Neural cell (in vitro differentiated cells): ENCODE measurements around the gene SLC25A21. TPM values are rescaled to one million over a fixed set of nuclear protein-coding genes. Genes with fewer than 3 reads are reported as not detected.

Source experiments
- H2AFZ ChIP-seq: fragments of 200-600, 300-800 bp; sonication (generic), shearing (Covaris generic); 2 replicates; pipeline ENCODE4 v1.6.0; 2014; ENCODE audit warnings: low read depth, mild to moderate bottlenecking, antibody characterized with exemption, low read length, moderate library complexity
- H3F3A ChIP-seq: fragments of 200-600 bp; shearing (Covaris generic); 2 replicates; pipeline ENCODE4 v1.6.1; 2016; ENCODE audit warnings: mild to moderate bottlenecking, moderate library complexity, mixed read lengths, antibody characterized with exemption, low read length; ENCODE audit not compliant: insufficient read depth, poor library complexity, severe bottlenecking
- H3K27ac ChIP-seq: fragments of 200-600, 300-800 bp; sonication (generic), shearing (Covaris generic); 2 replicates; pipeline ENCODE4 v1.5.1; 2014; ENCODE audit warnings: mild to moderate bottlenecking, low read length, moderate library complexity
- H3K27me3 ChIP-seq: fragments of 300-800, 200-600 bp; sonication (generic), shearing (Covaris generic); 2 replicates; pipeline ENCODE4 v1.6.0; 2014; ENCODE audit warnings: mild to moderate bottlenecking, low read depth, low read length, moderate library complexity; ENCODE audit not compliant: insufficient read depth
- H3K36me3 ChIP-seq: fragments of 300-800, 200-600 bp; sonication (generic), shearing (Covaris generic); 2 replicates; pipeline ENCODE4 v1.5.1; 2014; ENCODE audit warnings: mild to moderate bottlenecking, antibody characterized with exemption, low read length, moderate library complexity; ENCODE audit not compliant: insufficient read depth
- H3K4me2 ChIP-seq: fragments of 300-800, 200-600 bp; sonication (generic), shearing (Covaris generic); 2 replicates; pipeline ENCODE4 v1.6.0; 2014; ENCODE audit warnings: mild to moderate bottlenecking, low read length
- H3K4me3 ChIP-seq: fragments of 300-800, 200-600 bp; sonication (generic), shearing (Covaris generic); 2 replicates; pipeline ENCODE4 v1.5.1; 2014; ENCODE audit warnings: mild to moderate bottlenecking, low read length, moderate library complexity
- H3K79me2 ChIP-seq: fragments of 200-600 bp; shearing (Covaris generic); replicated peaks from 2 replicates; pipeline ENCODE4 v1.6.0; 2014; ENCODE audit warnings: mild to moderate bottlenecking, low read length, moderate library complexity; ENCODE audit not compliant: insufficient read depth
- H3K9ac ChIP-seq: fragments of 300-800, 200-600 bp; sonication (generic), shearing (Covaris generic); 2 replicates; pipeline ENCODE4 v1.6.1; 2016; ENCODE audit warnings: mild to moderate bottlenecking, low read length, mixed read lengths
- H3K9me2 ChIP-seq: fragments of 200-600 bp; shearing (Covaris generic); 2 replicates; pipeline ENCODE4 v1.6.1; 2016; ENCODE audit warnings: mild to moderate bottlenecking, low read length, mixed read lengths; ENCODE audit not compliant: insufficient read depth
- H3K9me3 ChIP-seq: fragments of 200-600, 300-800 bp; sonication (generic), shearing (Covaris generic); 2 replicates; pipeline ENCODE4 v1.6.1; 2016; ENCODE audit warnings: mild to moderate bottlenecking, mixed run types, low read length, moderate library complexity, mixed read lengths
- H4K20me1 ChIP-seq: fragments of 200-600 bp; shearing (Covaris generic); 2 replicates; pipeline ENCODE4 v1.6.1; 2016; ENCODE audit warnings: mild to moderate bottlenecking, mixed run types; ENCODE audit not compliant: insufficient read depth
- EP300 ChIP-seq: fragments of 450-650 bp; conservative IDR thresholded peaks from 2 replicates; pipeline ENCODE4 v1.6.1; 2014; ENCODE audit warnings: antibody characterized with exemption, mild to moderate bottlenecking, moderate library complexity; ENCODE audit not compliant: poor library complexity, severe bottlenecking
- EZH2 ChIP-seq: fragments of 200-600, 300-800 bp; shearing (Covaris generic), sonication (generic); IDR thresholded peaks from 2 replicates; pipeline ENCODE4 v1.6.1; 2014; ENCODE audit warnings: antibody characterized with exemption, low read length, borderline replicate concordance, mild to moderate bottlenecking; ENCODE audit not compliant: insufficient read depth, poor library complexity, severe bottlenecking
- MXI1 ChIP-seq: fragments of 450-650 bp; conservative IDR thresholded peaks from 2 replicates; pipeline ENCODE4 v1.6.1; 2014; ENCODE audit warnings: antibody characterized with exemption, mild to moderate bottlenecking; ENCODE audit not compliant: poor library complexity, severe bottlenecking
- POLR2AphosphoS5 ChIP-seq: IDR thresholded peaks from 2 replicates; pipeline ENCODE4 v1.6.1; 2012
- RAD21 ChIP-seq: fragments of 450-650 bp; conservative IDR thresholded peaks from 2 replicates; pipeline ENCODE4 v1.6.1; 2014; ENCODE audit warnings: antibody characterized with exemption, mild to moderate bottlenecking, moderate library complexity
- SMC3 ChIP-seq: fragments of 450-650 bp; conservative IDR thresholded peaks from 2 replicates; pipeline ENCODE4 v1.6.1; 2014; ENCODE audit warnings: antibody characterized with exemption, mild to moderate bottlenecking, moderate library complexity; ENCODE audit not compliant: poor library complexity
- TAF1 ChIP-seq: IDR thresholded peaks from 2 replicates; pipeline ENCODE4 v1.6.1; 2012; ENCODE audit warnings: low read depth
- polyA plus RNA-seq: library from polyadenylated mRNA; depleted of rRNA; stranded (reverse); fragments of >200 nt; gene quantifications from 2 replicates; pipeline ENCODE4 v1.2.3, GENCODE V29; 2014
- TF ChIP-seq, protein P1 (sequence below): IDR thresholded peaks from 2 replicates; pipeline ENCODE4 v1.6.1; 2012; ENCODE audit warnings: borderline replicate concordance
- TF ChIP-seq, protein P2 (sequence below): fragments of 450-650 bp; IDR thresholded peaks from 2 replicates; pipeline ENCODE4 v1.5.1; 2014; ENCODE audit warnings: antibody characterized with exemption, mild to moderate bottlenecking, moderate library complexity; ENCODE audit not compliant: poor library complexity, severe bottlenecking

The SLC25A21 gene
- polyA plus RNA-seq, 1 donor from 2014 or later: 0.35 TPM

DNA sequence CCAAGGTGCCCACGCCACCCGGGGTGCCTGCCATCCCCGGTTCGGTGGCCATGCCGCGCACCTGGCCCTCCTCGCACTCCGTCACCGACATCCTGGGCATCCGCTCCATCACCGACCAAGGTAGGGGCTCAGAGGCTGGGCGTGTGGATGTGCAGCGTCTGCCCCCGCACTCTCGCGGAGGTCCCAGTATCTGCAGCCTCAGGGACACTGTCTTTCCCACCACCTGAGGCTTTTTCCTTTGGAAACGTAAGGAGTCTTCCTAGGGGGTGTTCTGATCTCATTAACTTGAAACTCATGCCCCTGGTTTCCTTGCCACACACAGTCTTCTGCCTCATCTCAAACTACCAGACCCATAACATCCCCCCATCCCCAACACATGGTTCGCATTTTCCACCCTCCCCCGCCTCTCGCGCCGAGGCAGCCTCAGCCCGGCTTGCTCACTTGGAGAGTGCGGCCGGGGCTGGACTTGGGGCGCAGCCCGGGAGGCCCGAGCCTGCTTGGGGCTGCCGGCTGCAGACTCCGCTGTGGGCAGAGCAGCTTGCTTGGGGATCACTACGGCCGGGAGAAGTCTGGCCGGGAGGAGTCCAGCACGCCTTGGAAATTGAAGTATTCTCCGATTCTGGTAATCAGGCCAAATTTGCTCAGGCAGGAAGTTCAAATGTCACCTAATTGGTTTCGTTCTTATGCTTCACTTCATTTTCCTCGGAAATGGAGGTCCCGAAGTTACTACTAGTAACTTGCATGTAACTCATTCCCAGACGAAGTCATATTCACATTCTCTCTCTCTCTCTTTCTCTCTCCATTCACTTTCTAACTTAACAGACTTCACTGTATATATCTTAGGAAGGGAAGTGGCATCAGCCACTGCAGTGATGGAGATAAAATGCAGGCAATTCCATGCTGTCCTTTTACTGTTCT is 508.7 kb downstream of the SLC25A21 start:
- H4K20me1 ChIP-seq: no peaks in the 10 kb centered on the region
- H3K9me3 ChIP-seq: no peaks in the 10 kb centered on the region
- TF ChIP-seq RAD21 (no peak), MXI1 (no peak), EP300 (no peak), POLR2AphosphoS5 (no peak), TAF1 (no peak), SMC3 (no peak), EZH2 (no peak)
- TF ChIP-seq, protein P1, sequence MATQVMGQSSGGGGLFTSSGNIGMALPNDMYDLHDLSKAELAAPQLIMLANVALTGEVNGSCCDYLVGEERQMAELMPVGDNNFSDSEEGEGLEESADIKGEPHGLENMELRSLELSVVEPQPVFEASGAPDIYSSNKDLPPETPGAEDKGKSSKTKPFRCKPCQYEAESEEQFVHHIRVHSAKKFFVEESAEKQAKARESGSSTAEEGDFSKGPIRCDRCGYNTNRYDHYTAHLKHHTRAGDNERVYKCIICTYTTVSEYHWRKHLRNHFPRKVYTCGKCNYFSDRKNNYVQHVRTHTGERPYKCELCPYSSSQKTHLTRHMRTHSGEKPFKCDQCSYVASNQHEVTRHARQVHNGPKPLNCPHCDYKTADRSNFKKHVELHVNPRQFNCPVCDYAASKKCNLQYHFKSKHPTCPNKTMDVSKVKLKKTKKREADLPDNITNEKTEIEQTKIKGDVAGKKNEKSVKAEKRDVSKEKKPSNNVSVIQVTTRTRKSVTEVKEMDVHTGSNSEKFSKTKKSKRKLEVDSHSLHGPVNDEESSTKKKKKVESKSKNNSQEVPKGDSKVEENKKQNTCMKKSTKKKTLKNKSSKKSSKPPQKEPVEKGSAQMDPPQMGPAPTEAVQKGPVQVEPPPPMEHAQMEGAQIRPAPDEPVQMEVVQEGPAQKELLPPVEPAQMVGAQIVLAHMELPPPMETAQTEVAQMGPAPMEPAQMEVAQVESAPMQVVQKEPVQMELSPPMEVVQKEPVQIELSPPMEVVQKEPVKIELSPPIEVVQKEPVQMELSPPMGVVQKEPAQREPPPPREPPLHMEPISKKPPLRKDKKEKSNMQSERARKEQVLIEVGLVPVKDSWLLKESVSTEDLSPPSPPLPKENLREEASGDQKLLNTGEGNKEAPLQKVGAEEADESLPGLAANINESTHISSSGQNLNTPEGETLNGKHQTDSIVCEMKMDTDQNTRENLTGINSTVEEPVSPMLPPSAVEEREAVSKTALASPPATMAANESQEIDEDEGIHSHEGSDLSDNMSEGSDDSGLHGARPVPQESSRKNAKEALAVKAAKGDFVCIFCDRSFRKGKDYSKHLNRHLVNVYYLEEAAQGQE: no peak
- TF ChIP-seq, protein P2, sequence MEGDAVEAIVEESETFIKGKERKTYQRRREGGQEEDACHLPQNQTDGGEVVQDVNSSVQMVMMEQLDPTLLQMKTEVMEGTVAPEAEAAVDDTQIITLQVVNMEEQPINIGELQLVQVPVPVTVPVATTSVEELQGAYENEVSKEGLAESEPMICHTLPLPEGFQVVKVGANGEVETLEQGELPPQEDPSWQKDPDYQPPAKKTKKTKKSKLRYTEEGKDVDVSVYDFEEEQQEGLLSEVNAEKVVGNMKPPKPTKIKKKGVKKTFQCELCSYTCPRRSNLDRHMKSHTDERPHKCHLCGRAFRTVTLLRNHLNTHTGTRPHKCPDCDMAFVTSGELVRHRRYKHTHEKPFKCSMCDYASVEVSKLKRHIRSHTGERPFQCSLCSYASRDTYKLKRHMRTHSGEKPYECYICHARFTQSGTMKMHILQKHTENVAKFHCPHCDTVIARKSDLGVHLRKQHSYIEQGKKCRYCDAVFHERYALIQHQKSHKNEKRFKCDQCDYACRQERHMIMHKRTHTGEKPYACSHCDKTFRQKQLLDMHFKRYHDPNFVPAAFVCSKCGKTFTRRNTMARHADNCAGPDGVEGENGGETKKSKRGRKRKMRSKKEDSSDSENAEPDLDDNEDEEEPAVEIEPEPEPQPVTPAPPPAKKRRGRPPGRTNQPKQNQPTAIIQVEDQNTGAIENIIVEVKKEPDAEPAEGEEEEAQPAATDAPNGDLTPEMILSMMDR: no peak
- H3K4me2 ChIP-seq: no peak overlapping the region
- no peaks in the 10 kb centered on the region for H3K79me2 ChIP-seq
- H3K27me3 ChIP-seq: peaks cover 100% of the 10 kb centered on the region
- H3K36me3 ChIP-seq: no peaks in the 10 kb centered on the region
- H3K27ac ChIP-seq: no peak overlapping the region
- H3F3A ChIP-seq: no peaks in the 10 kb centered on the region
- no peaks in the 10 kb centered on the region for H3K9me2 ChIP-seq
- no peak overlapping the region for H2AFZ ChIP-seq
- H3K4me3 ChIP-seq: peak overlapping the region; percentile 61
- H3K9ac ChIP-seq: no peak overlapping the region

DNA sequence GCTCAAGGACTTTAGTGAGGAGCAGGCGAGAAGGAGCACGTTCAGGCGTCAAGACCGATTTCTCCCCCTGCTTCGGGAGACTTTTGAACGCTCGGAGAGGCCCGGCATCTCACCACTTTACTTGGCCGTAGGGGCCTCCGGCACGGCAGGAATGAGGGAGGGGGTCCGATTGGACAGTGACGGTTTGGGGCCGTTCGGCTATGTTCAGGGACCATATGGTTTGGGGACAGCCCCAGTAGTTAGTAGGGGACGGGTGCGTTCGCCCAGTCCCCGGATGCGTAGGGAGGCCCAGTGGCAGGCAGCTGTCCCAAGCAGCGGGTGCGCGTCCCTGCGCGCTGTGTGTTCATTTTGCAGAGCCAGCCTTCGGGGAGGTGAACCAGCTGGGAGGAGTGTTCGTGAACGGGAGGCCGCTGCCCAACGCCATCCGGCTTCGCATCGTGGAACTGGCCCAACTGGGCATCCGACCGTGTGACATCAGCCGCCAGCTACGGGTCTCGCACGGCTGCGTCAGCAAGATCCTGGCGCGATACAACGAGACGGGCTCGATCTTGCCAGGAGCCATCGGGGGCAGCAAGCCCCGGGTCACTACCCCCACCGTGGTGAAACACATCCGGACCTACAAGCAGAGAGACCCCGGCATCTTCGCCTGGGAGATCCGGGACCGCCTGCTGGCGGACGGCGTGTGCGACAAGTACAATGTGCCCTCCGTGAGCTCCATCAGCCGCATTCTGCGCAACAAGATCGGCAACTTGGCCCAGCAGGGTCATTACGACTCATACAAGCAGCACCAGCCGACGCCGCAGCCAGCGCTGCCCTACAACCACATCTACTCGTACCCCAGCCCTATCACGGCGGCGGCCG is 509.6 kb downstream of the SLC25A21 start:
- Histone ChIP-seq H3K4me3 (peak overlapping the region; percentile 61), H3K36me3 (no peaks in the 10 kb centered on the region), H4K20me1 (no peaks in the 10 kb centered on the region), H3F3A (no peaks in the 10 kb centered on the region), H3K79me2 (no peaks in the 10 kb centered on the region), H3K9me2 (no peaks in the 10 kb centered on the region), H3K27ac (no peak overlapping the region), H3K9me3 (no peaks in the 10 kb centered on the region), H2AFZ (no peak overlapping the region), H3K9ac (no peak overlapping the region), H3K4me2 (no peak overlapping the region), H3K27me3 (peaks cover 100% of the 10 kb centered on the region)
- TF ChIP-seq, protein P1: no peak
- TF ChIP-seq EZH2: peak; percentile 24
